ENCODE results near the gene WDR76. TPM values are rescaled to one million over a fixed set of nuclear protein-coding genes. Genes with fewer than 3 reads are reported as not detected.
A peak's percentile ranks its signal among the peaks of the same experiment; 100 is the strongest.

Gene WDR76
- polyA plus RNA-seq, 2 of the 4 experiments (the other 2 are of a cell fraction) = 12.1 to 17.5 TPM

GRCh38 chr15:43871835-43872234 is 45.0 kb downstream of the WDR76 start:
- H3K4me1 ChIP-seq = no peaks in the 10 kb centered on the region
- H3K27ac ChIP-seq = no peak overlapping the region
- no peak for DNase-seq (ENCODE audit: low read depth in 1 of 2, low spot score in 1 of 2)
- TF ChIP-seq RCOR1 (IDR thresholded peaks at IDR 0.05; ENCODE audit: low read depth, low read length) (no peak), KDM5A (IDR thresholded peaks at IDR 0.05) (no peak), E2F6 (IDR thresholded peaks at IDR 0.05; ENCODE audit: borderline replicate concordance, low read depth) (no peak), EHMT2 (IDR thresholded peaks at IDR 0.05; ENCODE audit: low read depth) (no peak)
- ChIA-PET CTCF (interaction anchor here (0.7 to 2.0 kb wide), 20 partner anchors 9 to 632 kb away, joined by 3 to 10 read pairs (median 3); no protein-coding TSS in a partner anchor), POLR2A (no interaction called here)
- H3K4me2 ChIP-seq = no peak overlapping the region
- FAIRE-seq = no peak
- 86% methylated on average over 2 of the region's 2 CpGs for WGBS (ENCODE audit: missing lambda C conversion rate)
- no peak for ATAC-seq
- no peak overlapping the region for H3K4me3 ChIP-seq
- H3K9me3 ChIP-seq = no peaks in the 10 kb centered on the region

GRCh38 chr15:43872416-43873020 is 45.7 kb downstream of the WDR76 start:
- no peak for FAIRE-seq
- WGBS (ENCODE audit: missing lambda C conversion rate) = 73% methylated on average over 6 of the region's 6 CpGs
- Histone ChIP-seq H3K4me3 (no peak overlapping the region), H3K4me2 (no peak overlapping the region), H3K4me1 (no peaks in the 10 kb centered on the region), H3K9me3 (no peaks in the 10 kb centered on the region), H3K27ac (no peak overlapping the region)
- TF ChIP-seq RAD21 (conservative IDR thresholded peaks at IDR 0.05 in 1 of 2, IDR thresholded peaks at IDR 0.05 in 1 of 2) (peak; percentile 59 to 64), SMC3 (IDR thresholded peaks at IDR 0.05) (peak; percentile 38; the same call in 2 of the 3 replicates), MYC (IDR thresholded peaks at IDR 0.05; ENCODE audit: borderline replicate concordance, low read length) (no peak), CTCF (IDR thresholded peaks at IDR 0.05) (peak; percentile 58)
- ChIA-PET POLR2A (no interaction called here), CTCF (interaction anchor here (0.7 to 2.0 kb wide), 22 partner anchors 9 to 631 kb away, joined by 3 to 10 read pairs (median 3); no protein-coding TSS in a partner anchor)
- ATAC-seq = peak; percentile 92 to 93
- DNase-seq (ENCODE audit: low read depth in 1 of 2, low spot score in 1 of 2) = peak; percentile 56 to 69

GRCh38 chr15:43873651-43874050 is 46.8 kb downstream of the WDR76 start:
- no peak overlapping the region for H3K27ac ChIP-seq
- no peak for TF ChIP-seq RCOR1 (IDR thresholded peaks at IDR 0.05; ENCODE audit: low read depth, low read length)
- no peak for TF ChIP-seq HOXB13 (CRISPR knock-in tag; IDR thresholded peaks at IDR 0.05; ENCODE audit: low read depth)
- no peak for TF ChIP-seq SMC3 (IDR thresholded peaks at IDR 0.05)
- TF ChIP-seq CHD4 (IDR thresholded peaks at IDR 0.05; ENCODE audit: borderline replicate concordance) = no peak
- H3K4me2 ChIP-seq = no peak overlapping the region
- ATAC-seq = no peak
- H3K9me3 ChIP-seq = no peaks in the 10 kb centered on the region
- FAIRE-seq = no peak
- POLR2A ChIA-PET = no interaction called here
- no peaks in the 10 kb centered on the region for H3K4me1 ChIP-seq
- WGBS (ENCODE audit: missing lambda C conversion rate) = 92% methylated on average over 10 of the region's 10 CpGs
- no peak for DNase-seq (ENCODE audit: low read depth in 1 of 2, low spot score in 1 of 2)
- H3K4me3 ChIP-seq = no peak overlapping the region
- CTCF ChIA-PET = interaction anchor here (0.9 to 2.0 kb wide), 4 partner anchors 12 to 347 kb away, joined by 3 to 7 read pairs (median 4); no protein-coding TSS in a partner anchor

GRCh38 chr15:43876872-43877271 is 50.1 kb downstream of the WDR76 start:
- CTCF ChIA-PET = interaction anchor here (1.0 to 1.4 kb wide), 2 partner anchors 26 to 27 kb away, joined by 3 to 6 read pairs; no protein-coding TSS in a partner anchor
- POLR2A ChIA-PET = no interaction called here

More at GRCh38 chr15:43876872-43877271, 50.1 kb downstream of the WDR76 start:
- TF ChIP-seq RARB (CRISPR knock-in tag; IDR thresholded peaks at IDR 0.05) = no peak
- TF ChIP-seq JUN (IDR thresholded peaks at IDR 0.05) = no peak
- TF ChIP-seq CBX8 (IDR thresholded peaks at IDR 0.05) = no peak
- TF ChIP-seq FOSL2 (IDR thresholded peaks at IDR 0.05) = no peak
- no peak for TF ChIP-seq FOSL2 (CRISPR knock-in tag; IDR thresholded peaks at IDR 0.05)
- TF ChIP-seq TFCP2L1 (CRISPR knock-in tag; IDR thresholded peaks at IDR 0.05) = no peak
- no peak for TF ChIP-seq JUNB (IDR thresholded peaks at IDR 0.05)
- no peak for TF ChIP-seq POLR2A (IDR thresholded peaks at IDR 0.05; ENCODE audit: low read length)
- no peak for TF ChIP-seq GATA3 (IDR thresholded peaks at IDR 0.05; ENCODE audit: borderline replicate concordance)
- TF ChIP-seq ESRRA (IDR thresholded peaks at IDR 0.05; ENCODE audit: borderline replicate concordance, low read length) = no peak
- no peak for TF ChIP-seq MAFK (IDR thresholded peaks at IDR 0.05; ENCODE audit: partially characterized antibody)
- no peak overlapping the region for H3K4me3 ChIP-seq
- H3K4me2 ChIP-seq = no peak overlapping the region
- H3K9me3 ChIP-seq = no peaks in the 10 kb centered on the region
- DNase-seq (ENCODE audit: low read depth in 1 of 2, low spot score in 1 of 2) (no peak), ATAC-seq (no peak), FAIRE-seq (no peak)
- WGBS (ENCODE audit: missing lambda C conversion rate) = 100% methylated on average over 3 of the region's 3 CpGs
- no peak overlapping the region for H3K27ac ChIP-seq
- H3K4me1 ChIP-seq = no peaks in the 10 kb centered on the region

Measured in A549 (cell line).